Endometrial microvascular endothelial cells (primary cell): ENCODE data around the gene ABLIM2. TPM values are rescaled to one million over a fixed set of nuclear protein-coding genes. Genes with fewer than 3 reads are reported as not detected.

Experiments
- in situ Hi-C: cut with HindIII; loops from 2 replicates; pipeline ENCODE4 v1.10.0; 2017; ENCODE audit warnings: low sequenced_read_pairs, low pct_unique_long_range_greater_than_20kb; ENCODE audit errors: inconsistent ontology term
- total RNA-seq: library from RNA; depleted of rRNA; stranded (reverse); fragments of >200 nt; gene quantifications from one replicate; pipeline ENCODE4 v1.2.3, GENCODE V29; 2015; ENCODE audit errors: inconsistent ontology term

ABLIM2 gene
- total RNA-seq, 1 donor from 2014 or later, result 0.46 TPM

DNA sequence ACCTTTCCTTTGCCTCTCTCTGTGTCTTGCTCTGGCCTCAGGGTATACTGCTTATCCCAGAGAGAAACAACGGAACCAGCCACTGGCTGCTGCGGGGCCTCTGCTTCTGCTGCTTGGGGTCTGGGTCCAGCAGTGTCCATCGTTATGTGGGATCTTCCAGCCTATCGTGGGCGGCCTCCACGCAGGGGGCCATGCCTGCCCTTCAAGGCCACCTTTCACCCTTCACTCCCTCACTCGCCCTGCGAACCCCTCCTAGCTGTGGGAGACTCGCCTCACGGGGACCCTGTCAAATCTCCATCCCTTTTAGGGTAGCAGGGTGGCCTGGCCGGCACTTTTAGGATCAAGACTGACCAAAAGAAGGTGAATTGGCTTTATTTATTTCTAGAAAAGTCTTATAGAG, 19.3 kb upstream of the ABLIM2 start:
- in situ Hi-C loops, result no loop called here

DNA sequence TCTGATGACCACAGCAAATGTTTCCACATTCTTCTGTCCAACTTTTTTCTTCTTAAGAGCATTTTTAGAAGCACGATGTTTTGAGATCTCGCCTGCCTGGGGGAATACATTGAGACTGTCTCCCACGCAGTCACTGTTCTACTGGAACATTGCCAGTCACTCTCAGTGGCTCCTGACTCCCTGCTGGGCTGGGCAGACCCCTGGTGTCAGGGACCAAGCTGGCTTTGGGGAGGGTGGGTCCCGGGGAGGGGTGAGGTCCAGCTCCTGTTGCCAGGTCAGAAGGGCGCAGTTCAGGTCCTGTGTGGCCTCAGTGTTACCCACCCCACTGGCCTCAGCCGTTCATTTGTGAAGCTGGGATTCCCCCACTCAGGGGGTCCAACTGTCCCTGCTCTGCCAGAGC, 18.9 kb upstream of the ABLIM2 start:
- in situ Hi-C loops, result no loop called here

DNA sequence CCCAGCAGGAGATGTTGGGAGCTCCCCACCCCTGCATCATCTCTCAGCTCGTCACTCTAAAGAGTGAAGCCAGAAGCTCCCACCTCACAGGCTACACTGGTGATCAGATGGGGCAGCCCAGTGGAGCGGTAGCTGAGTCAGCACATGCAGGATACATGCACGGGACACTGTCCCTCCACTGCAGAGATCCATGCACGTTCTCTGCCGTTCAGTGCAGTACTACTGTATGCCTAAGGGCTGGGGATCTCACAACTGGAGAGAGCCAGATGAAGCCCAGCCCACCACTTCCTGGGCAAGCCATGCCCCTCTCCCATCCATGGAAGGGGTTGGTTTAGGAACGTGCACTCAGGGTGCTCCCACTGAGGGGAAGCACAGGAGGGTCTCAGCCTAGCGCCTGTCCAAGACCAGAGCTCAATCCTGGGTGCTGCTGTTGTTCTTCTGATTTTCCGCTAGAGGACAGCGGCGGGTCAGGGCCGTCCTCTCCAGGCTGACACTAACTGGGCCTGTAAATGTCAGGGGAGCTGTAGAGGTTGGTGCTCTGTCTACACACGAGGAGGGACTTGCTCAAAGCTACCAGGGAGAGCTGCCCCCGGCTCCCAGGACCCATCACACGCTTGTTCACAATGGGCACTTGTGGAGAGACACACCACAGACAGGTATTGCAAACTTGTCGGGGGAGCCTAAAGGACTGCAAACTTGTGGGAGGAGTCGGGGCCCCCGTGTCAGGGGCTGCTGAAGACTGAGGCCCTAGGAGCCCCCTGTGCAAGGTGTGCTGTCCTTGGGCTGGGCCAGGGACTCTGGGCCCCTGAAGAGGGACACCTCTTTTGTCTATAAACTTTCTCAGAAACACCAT, 18.2 kb upstream of the ABLIM2 start:
- in situ Hi-C loops, result no loop called here

DNA sequence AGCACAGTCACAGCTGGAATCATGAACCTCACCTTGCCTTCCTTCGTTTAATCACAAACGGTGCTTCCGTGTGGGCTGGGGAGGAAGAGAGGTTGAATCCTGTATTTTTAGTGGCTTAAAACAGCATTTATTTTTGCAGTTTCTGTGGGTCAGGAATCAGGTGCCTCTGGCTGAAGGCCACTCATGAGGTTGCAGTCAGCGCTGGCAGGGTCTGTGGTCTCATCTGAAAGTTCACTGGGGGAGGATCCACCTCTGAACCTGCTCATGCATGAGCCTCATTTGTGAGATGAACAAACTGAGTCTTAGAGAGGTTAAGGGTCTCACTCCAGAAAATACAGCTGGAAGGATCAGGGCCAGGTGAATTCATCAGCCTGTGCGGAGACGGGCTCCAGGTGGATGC, 17.1 kb upstream of the ABLIM2 start:
- in situ Hi-C loops, result no loop called here

DNA sequence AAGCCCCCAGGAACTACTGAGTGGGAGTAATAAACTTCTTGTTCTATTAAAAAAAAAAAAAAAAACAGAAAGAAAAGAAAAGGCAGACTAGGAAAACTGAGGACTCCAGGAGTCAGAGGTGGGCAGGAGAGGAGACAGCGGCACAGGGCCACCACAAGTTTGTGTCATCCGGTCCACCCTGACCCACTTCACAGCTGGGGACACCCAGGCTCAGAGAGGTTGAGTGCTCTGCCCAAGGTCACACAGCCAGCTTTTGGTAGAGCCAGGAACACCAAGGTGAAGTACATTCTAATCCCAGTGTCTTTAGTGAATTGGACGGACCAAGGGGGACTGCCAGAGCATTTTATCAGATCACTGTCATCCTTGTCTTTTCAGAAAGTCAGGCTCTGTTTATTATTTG, 16.4 kb upstream of the ABLIM2 start:
- in situ Hi-C loops, result no loop called here

DNA sequence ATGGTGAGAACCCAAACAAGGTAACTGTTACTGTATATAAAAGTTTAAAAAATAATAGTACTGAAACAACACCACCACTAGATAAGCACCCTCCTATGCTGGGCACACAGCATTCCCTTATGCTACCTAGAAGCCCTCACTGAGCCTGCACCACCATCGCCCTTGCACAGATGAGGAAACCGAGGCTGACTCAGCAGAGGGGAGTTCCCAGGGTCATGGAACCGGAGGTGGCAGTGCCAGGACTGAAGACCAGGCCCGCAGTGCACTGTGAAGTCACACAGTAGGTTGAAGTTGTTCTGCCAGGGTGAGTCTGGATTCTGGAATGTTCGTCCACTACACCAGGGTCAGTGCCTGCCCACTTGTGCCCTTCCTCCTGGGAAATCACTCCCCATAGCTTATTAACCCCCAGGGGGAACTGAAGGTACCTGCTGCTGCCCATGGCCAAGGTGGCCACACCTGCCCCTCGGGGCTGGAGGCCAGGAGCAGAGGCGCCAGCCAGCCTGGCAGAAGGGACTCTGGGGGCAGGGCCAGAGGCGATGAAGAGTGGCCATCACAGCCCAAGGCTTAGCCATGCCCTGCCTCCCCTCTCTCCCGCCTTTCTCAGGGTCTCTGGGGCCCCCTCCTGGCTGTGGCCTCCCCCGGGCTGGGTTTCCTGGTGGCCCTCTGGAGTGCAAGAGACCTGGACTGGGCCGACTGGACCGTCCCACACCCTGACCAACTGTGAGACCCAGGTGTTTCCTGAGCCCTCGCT, 15.1 kb upstream of the ABLIM2 start:
- in situ Hi-C loops, result no loop called here

DNA sequence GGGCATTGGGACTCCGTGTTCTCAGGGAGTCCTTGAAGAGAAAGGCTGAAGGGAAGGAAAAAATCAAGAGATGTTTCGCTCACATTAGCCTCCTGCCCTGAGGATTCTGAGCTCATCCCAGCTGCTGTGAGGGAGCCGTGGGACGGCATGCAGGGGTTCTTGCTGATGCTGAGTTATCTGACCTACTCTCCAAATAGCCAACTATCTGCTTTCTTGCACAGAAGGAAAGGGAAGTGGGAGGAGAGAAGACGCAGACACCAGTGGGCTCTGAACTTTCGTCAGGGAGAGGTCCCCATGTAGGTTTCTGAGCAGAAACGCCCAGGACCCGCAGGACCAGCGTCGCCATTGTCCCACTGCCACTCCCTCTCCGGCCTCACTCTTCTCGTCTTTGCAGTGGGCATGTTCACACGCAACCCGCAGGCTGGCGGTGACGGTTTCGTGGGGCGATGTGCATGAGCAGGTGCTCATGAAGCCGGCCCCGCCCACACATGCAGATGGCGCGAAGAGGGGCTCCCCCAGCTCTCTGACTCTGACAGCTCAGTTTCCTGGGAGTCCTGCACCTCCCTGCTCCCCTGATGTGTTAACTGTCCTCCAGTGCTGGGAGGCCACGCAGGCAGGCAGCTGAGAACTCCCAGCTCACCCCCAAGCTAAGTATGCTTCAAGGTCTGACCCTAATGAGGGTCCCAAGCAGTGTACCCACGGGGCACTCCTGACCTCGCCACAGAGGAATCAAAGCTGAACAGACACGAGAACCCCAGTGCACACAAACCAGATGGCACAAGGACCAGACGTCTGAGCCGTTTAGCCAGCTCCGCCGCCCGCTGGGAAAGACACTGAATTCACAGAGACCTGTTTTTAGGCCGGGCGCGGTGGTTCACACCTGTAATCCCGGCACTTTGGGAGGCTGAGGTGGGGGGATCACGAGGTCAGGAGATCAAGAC, 13.6 kb upstream of the ABLIM2 start:
- in situ Hi-C loops, result no loop called here

DNA sequence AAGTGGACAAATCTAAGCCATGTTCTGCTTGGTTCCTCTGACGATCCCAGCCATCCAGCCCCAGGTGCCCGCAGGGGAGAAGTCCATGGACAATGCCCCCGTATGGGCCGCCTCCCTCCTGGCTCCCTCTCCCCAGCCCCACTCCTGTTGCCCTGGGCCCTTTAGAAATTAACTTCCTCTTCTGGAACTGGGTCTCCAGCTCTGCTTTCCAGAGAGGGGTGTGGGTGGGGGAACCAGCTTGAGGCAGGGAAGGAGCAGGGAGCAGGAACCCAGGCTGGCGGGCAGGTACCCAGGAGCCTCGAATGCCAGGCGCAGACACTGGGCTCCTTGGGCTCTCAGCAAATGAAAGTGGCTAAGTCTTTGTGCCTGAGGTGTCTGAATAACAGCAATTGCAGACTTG, 12.7 kb upstream of the ABLIM2 start:
- in situ Hi-C loops, result no loop called here

DNA sequence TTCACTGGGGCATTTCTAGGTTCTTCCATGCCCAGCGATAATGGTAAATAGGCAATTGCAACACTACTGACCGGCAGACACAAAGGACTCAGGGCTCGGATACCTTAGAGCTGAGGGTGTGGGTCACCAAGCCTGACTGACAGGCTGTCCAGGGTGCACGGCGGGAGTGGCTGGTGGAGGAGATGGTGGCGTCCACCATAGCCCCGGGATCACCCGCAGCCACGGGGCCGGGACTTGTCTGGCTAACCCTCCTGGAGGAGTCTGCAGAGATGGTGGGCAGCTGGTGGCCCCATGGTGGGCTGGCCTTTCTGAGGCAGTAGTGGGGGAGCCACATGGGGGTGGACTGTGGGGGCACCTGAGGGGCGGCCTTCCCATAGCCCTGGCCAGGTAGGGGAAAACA, 11.7 kb upstream of the ABLIM2 start:
- in situ Hi-C loops, result no loop called here

DNA sequence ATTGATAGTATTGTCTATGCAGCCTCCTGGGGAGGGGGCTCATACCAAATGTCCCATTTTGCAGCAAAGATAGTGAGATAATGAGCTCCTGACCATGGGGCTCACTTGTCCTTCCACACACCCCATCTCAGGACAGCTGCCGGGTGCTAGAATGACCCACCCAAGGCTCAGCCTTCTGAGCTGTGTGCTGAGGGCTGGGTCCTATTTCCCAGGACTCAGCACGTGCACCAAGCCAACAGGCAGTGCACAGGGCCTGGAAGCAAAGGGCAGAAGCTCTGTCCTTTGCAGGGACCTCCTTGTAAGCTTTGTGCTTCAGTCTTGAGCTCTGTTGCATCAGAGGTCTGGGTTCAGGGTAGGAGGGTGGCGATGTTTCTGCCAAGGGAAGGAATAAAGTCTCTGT, 11.2 kb upstream of the ABLIM2 start:
- in situ Hi-C loops, result no loop called here

DNA sequence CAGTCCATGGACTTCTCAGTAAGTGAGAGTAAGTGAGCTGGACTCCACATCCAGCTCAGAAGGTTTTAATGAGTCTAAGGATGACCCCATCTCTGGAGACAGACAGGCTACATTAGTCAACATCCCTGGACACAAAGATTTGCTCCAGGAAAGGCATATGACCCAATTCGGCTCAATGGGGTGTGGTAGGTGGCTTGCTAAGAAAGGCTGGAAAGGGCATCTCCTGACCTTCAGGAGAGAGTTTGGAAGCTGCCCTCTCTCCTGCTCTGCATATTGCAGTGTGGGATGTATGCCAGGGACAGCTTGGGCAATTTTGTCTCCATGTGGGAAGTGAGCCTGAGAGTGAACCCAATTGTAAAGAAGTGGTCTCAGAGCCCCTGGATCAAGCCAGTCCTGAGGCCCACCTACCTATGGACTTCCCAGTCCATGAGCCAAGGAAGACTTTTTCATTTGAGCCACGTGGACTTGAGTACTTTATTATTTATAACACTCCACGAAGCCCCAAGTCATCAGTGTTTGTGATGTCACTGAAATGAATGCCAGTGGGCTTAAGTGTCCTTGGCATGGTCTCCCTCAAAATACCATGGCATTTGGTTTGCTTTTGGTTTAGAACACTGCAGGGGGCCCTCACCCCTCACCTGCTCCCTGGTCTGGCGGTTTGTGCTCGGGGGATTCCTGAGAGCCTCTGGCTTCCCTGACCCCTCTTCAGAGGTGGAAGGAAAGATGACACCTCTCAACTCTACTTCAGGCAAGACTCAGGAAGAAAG, 10.4 kb upstream of the ABLIM2 start:
- in situ Hi-C loops, result no loop called here

DNA sequence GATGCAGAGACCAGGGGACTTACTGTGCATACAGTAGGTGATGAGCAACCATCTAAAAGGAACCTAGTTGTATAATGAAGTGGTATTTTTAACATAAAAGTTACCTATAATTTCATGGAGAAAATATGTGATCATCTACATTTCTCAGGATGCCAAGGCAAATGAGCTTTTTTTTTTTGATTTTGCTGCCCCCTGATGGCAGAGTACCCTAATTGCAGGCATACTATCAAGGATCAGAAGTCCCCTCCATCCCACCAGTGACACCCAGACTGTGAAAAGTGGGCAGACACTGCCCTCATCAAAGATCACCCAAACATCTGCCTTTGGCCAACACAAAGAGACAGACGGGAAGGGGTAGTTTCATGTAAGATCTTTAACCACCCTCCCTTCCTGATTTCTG, 9.6 kb upstream of the ABLIM2 start:
- in situ Hi-C loops, result no loop called here

DNA sequence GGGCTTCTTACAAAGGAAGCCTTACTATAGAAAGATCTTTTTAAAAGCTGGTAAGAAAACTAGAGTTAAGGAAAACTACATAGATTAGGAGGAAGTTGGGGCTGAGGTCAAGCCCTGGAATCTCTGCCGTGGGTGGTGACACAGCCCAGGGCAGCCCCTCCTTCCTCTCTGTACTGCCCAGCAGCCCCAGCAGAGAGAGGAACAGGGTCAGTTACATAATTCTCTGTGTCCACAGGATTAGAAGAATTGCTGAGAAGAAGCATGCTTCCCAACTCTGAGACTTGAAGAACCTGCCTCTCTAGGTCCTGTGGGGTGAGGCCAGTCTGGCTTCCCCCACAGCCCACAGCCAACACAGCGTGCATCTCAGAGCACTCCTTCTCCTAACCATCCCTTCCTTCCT, 9.2 kb upstream of the ABLIM2 start:
- in situ Hi-C loops, result no loop called here

DNA sequence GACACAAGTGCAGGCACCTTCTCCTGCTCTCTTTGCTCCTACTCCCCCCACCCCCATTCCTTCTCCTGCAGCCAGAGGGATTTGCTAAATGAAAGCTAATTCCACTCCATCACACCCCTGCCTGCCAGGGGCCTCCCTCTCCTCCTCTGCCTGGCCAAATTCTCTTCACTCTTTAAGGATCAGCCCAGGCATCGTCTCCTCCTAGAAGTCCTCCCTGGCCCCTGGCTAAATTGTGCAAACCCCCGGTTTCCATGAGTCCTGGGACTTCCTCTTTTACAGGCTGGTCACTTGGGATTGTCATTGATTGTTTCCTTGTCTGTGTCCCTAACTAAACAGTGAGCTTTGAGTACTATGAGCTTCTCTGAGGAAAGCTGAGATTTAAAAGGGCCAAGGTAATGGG, 8.7 kb upstream of the ABLIM2 start:
- in situ Hi-C loops, result no loop called here

DNA sequence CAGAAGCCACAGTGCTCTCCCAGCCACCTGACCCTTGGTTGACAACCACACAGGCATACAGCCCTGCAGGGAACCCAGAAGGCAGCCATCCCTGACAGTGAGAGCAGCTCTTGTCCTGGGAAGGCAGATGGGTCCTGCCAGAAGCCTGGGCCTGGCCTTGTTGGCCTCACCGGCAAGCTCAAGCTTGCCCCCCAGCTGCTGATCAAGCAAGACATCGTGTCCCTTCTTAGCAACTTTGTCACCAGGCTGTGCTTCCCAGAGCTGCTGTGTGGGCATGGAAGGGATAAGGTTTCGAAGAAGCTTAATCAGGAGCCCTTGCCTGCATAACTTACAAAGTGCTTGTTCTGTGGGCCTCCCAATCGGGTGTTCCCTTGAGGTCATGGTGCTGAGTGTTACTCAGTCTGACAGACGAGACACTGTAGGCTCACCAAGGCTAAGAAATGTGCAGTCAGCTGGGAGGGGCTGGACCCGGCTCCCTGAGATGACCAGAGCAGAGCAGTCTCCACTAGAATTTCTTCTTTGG, 6.8 kb upstream of the ABLIM2 start:
- in situ Hi-C loops, result no loop called here

DNA sequence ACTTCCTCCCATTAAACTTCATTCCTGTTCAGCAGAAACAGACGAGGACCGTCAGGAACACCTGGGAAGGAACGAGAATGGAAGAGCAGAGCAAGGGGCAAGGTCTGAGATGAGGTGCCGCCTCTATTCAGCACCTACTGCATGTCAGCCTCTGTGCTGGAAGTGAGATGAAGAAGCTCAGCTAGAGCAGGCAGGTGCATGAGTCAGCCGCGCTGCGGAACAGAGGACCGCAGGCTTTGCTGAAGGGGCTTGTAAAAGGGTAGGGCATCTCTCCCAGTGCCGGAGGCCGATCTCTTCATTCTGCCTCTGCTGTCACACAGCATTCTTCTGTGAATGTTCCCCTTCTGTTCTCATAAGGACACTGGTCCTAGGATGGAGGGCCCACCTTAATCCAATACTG, 6.1 kb upstream of the ABLIM2 start:
- in situ Hi-C loops, result no loop called here

DNA sequence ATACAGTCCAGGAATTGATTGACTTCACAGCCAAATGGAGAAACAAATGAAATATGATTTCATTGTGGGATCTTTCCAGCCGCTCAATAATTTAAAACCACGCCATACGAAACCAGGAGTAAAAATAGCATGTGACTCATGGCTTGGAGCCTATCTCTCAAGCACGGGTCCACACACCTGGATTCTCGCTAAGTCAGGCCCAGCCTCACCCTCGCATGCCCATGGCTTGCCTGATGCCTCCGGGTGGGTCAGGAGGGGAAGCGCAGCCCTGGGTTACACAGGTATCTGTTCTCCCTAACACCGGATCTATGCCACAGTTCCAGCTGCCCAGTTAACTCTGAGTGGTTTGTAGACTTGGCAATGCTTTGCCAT, 5.6 kb upstream of the ABLIM2 start:
- in situ Hi-C loops, result no loop called here

DNA sequence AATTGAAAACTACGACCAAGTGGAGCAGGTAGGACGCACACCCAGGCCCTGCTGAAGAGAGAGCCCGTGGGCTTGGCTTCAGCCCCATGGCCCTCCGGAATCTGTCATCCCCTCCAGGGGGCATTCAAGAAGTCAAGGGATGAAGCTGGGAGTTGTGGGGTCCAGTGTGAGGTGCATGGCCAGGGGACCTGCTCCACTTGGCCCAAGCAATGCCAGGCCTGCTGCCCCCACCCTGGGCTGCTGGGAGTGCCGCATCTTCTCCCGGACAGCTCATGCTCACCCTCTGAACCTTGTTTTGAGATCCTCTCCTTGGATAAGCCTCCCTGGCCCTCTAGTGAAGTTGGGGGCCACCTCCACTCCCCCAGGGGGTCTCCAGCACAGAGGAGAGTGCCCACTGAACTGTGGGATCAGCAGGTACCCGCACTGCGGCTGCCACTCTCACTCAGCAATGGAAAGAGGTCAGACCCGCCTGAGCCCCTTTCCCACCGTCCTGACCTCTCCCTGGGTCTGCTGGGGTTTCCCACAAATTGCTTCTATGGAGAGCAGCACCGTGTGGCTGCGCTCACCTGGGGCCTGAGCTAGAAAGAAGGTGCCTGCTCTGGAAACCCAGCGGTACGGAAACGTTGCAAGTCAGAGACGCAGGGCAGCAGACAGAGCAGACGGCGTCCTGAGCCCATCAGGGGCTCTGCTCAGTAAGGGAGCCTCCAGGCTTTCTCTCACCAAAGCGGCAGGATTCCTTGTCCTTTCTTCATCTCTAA, 5.0 kb upstream of the ABLIM2 start:
- in situ Hi-C loops, result no loop called here
